K562 (cell line): ENCODE results near the gene PLAA. TPM values are rescaled to one million over a fixed set of nuclear protein-coding genes. Genes with fewer than 3 reads are reported as not detected.

Experiments
- CREB1 ChIP-seq, 2 experiments: sonication (generic) in 1 of 2; formaldehyde crosslinking in 1 of 2; IDR thresholded peaks; 2 replicates each; pipeline versions ENCODE4 v1.6.1 to v1.8.0; 2012 to 2022; ENCODE audit warnings: inconsistent platforms in 1 of 2, mild to moderate bottlenecking in 1 of 2, missing genetic modification reagents in 1 of 2, moderate library complexity in 1 of 2
- ELF2 ChIP-seq: fragments of 250-450 bp; sonication (Bioruptor Pico); IDR thresholded peaks from 2 replicates; pipeline ENCODE4 v1.5.0; 2021; ENCODE audit warnings: mild to moderate bottlenecking
- ETV5 ChIP-seq: sonication (generic); formaldehyde crosslinking; IDR thresholded peaks from 2 replicates; pipeline ENCODE4 v1.4.0; 2020; ENCODE audit warnings: low read depth, mild to moderate bottlenecking, missing genetic modification reagents
- PHF20 ChIP-seq: fragments of 450-650 bp; IDR thresholded peaks from 2 replicates; pipeline ENCODE4 v1.6.1; 2018; ENCODE audit not compliant: partially characterized antibody
- PHF8 ChIP-seq: fragments of 200-600 bp; sonication (generic); IDR thresholded peaks from 2 replicates; pipeline ENCODE4 v1.6.1; 2012; ENCODE audit warnings: mixed run types, mild to moderate bottlenecking, inconsistent platforms, low read length, moderate library complexity, borderline replicate concordance
- TAF7 ChIP-seq: fragments of 450-650 bp; IDR thresholded peaks from 2 replicates; pipeline ENCODE4 v1.6.1; 2016; ENCODE audit warnings: missing genetic modification characterization, missing compliant biosample characterization
- YY1 ChIP-seq, 3 experiments: IDR thresholded peaks; 2 replicates each; pipeline ENCODE4 v1.6.1; 2011; ENCODE audit warnings: low read length in 2 of 3, mild to moderate bottlenecking in 2 of 3, moderate library complexity in 2 of 3, borderline replicate concordance in 1 of 3, control low read depth in 1 of 3, low read depth in 1 of 3; ENCODE audit not compliant: insufficient read depth in 3 of 3, insufficient replicate concordance in 2 of 3, control insufficient read depth in 1 of 3, insufficient read length in 1 of 3; ENCODE audit errors: extremely low read depth in 1 of 3
- polyA plus RNA-seq, 8 experiments: library from polyadenylated mRNA; depleted of rRNA in 4 of 8; stranded (reverse) in 5 of 8; unstranded in 3 of 8; fragments of >200 nt; fragmentation: Nextera tagmentation in 2 of 8; fragmentation: Illumina TruSeq in 1 of 8; extraction: Ambion mirVana in 2 of 8; extraction: Trizol in 1 of 8; gene quantifications; 2 replicates each; pipeline versions ENCODE4 v1.2.1 to v1.2.3, GENCODE V29; 2011 to 2014; ENCODE audit warnings: inconsistent platforms in 1 of 8, missing spikeins in 1 of 8
- total RNA-seq, 7 experiments: library from RNA; depleted of rRNA in 6 of 7; stranded (reverse); fragments of >200 nt in 6 of 7; fragmentation: Illumina TruSeq in 2 of 7; extraction: Trizol in 2 of 7; gene quantifications; 2 replicates each; pipeline versions ENCODE4 v1.2.1 to v1.2.3, GENCODE V29; 2011 to 2021; ENCODE audit warnings: low replicate concordance in 1 of 7
- TF ChIP-seq, protein P1 (sequence below), 3 experiments: fragments of 200-800 bp in 1 of 3; fragments of 250-450 bp in 1 of 3; fragments of 450-650 bp in 1 of 3; sonication (Bioruptor Pico) in 1 of 3; sonication (Bioruptor generic) in 1 of 3; formaldehyde crosslinking in 1 of 3; IDR thresholded peaks; 2 replicates each; pipeline versions ENCODE4 v1.6.1 to v1.8.0; 2016 to 2022; ENCODE audit warnings: mild to moderate bottlenecking in 2 of 3, missing genetic modification characterization in 2 of 3, missing compliant biosample characterization in 1 of 3, moderate library complexity in 1 of 3
- TF ChIP-seq, protein P2 (sequence below): fragments of 450-650 bp; IDR thresholded peaks from 2 replicates; pipeline ENCODE4 v1.6.1; 2016
- TF ChIP-seq, protein P3 (sequence below): fragments of 250-450 bp; sonication (Bioruptor Pico); IDR thresholded peaks from 2 replicates; pipeline ENCODE4 v1.5.0; 2021
- TF ChIP-seq, protein P4 (sequence below): fragments of 200-800 bp; sonication (Bioruptor generic); IDR thresholded peaks from 2 replicates; pipeline ENCODE4 v1.6.1; 2016; ENCODE audit warnings: missing genetic modification characterization, missing compliant biosample characterization

PLAA gene
- total and polyA plus RNA-seq, 9 of the 15 experiments (the other 6 are each of a cell fraction or from before 2014, with no cell fraction given), result 3.5 to 20.7 (median 16.6) TPM

- TF ChIP-seq, protein P1, sequence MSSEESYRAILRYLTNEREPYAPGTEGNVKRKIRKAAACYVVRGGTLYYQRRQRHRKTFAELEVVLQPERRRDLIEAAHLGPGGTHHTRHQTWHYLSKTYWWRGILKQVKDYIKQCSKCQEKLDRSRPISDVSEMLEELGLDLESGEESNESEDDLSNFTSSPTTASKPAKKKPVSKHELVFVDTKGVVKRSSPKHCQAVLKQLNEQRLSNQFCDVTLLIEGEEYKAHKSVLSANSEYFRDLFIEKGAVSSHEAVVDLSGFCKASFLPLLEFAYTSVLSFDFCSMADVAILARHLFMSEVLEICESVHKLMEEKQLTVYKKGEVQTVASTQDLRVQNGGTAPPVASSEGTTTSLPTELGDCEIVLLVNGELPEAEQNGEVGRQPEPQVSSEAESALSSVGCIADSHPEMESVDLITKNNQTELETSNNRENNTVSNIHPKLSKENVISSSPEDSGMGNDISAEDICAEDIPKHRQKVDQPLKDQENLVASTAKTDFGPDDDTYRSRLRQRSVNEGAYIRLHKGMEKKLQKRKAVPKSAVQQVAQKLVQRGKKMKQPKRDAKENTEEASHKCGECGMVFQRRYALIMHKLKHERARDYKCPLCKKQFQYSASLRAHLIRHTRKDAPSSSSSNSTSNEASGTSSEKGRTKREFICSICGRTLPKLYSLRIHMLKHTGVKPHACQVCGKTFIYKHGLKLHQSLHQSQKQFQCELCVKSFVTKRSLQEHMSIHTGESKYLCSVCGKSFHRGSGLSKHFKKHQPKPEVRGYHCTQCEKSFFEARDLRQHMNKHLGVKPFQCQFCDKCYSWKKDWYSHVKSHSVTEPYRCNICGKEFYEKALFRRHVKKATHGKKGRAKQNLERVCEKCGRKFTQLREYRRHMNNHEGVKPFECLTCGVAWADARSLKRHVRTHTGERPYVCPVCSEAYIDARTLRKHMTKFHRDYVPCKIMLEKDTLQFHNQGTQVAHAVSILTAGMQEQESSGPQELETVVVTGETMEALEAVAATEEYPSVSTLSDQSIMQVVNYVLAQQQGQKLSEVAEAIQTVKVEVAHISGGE (CRISPR knock-in tag; IDR thresholded peaks at IDR 0.05), result peak in 1 of 3 experiments; percentile 81; a peak in 2 of 6 replicates
- TF ChIP-seq TAF7, result 0 out of 2 replicates have a peak, but pooled peaks have one; percentile 14
- TF ChIP-seq YY1 (IDR thresholded peaks at IDR 0.05; ENCODE audit: borderline replicate concordance in 1 of 3, control insufficient read depth in 1 of 3, extremely low read depth in 1 of 3, insufficient read depth in 3 of 3, insufficient read length in 1 of 3, insufficient replicate concordance in 2 of 3, low read depth in 1 of 3, low read length in 2 of 3), result peak in 2 of 3 experiments; percentile 64 to 83
- TF ChIP-seq, protein P2, sequence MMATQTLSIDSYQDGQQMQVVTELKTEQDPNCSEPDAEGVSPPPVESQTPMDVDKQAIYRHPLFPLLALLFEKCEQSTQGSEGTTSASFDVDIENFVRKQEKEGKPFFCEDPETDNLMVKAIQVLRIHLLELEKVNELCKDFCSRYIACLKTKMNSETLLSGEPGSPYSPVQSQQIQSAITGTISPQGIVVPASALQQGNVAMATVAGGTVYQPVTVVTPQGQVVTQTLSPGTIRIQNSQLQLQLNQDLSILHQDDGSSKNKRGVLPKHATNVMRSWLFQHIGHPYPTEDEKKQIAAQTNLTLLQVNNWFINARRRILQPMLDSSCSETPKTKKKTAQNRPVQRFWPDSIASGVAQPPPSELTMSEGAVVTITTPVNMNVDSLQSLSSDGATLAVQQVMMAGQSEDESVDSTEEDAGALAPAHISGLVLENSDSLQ, result peak; percentile 80
- no peak for TF ChIP-seq PHF20
- TF ChIP-seq CREB1 (IDR thresholded peaks at IDR 0.05), result peak; percentile 96
- peak; percentile 94 for TF ChIP-seq CREB1 (CRISPR knock-in tag; IDR thresholded peaks at IDR 0.05)
- TF ChIP-seq, protein P3, sequence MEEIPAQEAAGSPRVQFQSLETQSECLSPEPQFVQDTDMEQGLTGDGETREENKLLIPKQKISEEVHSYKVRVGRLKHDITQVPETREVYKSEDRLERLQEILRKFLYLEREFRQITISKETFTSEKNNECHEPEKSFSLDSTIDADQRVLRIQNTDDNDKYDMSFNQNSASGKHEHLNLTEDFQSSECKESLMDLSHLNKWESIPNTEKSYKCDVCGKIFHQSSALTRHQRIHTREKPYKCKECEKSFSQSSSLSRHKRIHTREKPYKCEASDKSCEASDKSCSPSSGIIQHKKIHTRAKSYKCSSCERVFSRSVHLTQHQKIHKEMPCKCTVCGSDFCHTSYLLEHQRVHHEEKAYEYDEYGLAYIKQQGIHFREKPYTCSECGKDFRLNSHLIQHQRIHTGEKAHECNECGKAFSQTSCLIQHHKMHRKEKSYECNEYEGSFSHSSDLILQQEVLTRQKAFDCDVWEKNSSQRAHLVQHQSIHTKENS (CRISPR knock-in tag), result no peak
- TF ChIP-seq ETV5 (CRISPR knock-in tag), result peak; percentile 37; the same call in 1 of the 2 replicates
- TF ChIP-seq, protein P4, sequence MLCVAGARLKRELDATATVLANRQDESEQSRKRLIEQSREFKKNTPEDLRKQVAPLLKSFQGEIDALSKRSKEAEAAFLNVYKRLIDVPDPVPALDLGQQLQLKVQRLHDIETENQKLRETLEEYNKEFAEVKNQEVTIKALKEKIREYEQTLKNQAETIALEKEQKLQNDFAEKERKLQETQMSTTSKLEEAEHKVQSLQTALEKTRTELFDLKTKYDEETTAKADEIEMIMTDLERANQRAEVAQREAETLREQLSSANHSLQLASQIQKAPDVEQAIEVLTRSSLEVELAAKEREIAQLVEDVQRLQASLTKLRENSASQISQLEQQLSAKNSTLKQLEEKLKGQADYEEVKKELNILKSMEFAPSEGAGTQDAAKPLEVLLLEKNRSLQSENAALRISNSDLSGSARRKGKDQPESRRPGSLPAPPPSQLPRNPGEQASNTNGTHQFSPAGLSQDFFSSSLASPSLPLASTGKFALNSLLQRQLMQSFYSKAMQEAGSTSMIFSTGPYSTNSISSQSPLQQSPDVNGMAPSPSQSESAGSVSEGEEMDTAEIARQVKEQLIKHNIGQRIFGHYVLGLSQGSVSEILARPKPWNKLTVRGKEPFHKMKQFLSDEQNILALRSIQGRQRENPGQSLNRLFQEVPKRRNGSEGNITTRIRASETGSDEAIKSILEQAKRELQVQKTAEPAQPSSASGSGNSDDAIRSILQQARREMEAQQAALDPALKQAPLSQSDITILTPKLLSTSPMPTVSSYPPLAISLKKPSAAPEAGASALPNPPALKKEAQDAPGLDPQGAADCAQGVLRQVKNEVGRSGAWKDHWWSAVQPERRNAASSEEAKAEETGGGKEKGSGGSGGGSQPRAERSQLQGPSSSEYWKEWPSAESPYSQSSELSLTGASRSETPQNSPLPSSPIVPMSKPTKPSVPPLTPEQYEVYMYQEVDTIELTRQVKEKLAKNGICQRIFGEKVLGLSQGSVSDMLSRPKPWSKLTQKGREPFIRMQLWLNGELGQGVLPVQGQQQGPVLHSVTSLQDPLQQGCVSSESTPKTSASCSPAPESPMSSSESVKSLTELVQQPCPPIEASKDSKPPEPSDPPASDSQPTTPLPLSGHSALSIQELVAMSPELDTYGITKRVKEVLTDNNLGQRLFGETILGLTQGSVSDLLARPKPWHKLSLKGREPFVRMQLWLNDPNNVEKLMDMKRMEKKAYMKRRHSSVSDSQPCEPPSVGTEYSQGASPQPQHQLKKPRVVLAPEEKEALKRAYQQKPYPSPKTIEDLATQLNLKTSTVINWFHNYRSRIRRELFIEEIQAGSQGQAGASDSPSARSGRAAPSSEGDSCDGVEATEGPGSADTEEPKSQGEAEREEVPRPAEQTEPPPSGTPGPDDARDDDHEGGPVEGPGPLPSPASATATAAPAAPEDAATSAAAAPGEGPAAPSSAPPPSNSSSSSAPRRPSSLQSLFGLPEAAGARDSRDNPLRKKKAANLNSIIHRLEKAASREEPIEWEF (CRISPR knock-in tag), result no peak
- TF ChIP-seq PHF8, result peak; percentile 52; the same call in 1 of the 2 replicates
- no peak for TF ChIP-seq ELF2
Observed at GRCh38 chr9:26946753-26947727, at the start of gene PLAA (continued).
